ENCODE measurements around the gene SLC25A10.

DNA sequence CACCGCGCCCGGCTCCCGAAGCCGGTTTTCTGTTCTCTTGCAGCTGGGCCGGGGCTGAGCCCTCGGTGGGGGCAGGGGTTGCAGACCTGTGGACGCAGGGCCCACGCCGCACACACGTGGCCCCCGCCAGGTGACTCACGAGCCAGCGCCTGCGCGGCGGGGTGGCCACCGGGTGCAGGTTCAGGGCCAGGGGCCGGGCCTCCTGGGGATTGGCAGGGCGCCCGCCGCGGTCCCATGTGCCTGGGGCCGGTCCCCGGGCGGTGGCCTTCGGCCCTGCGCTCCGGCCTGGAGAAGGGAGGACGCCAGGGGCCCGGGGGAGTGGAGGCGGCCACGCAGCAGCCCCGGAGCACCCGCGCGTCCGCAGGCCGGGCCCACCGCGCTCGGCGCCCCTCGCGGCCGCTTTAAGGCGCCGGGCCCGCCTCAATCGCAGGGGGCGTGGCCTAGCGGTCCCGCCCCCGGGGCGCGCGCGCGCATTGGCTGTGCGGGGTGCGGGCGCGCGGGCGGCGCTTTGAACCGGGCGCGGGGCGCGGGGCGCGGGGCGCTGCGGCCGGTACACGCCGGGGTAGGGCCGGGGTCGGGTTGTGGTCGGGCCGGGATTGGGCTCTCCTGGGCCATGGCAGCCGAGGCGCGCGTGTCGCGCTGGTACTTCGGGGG, at the start of gene SLC25A10:
- TF ChIP-seq, protein P1, sequence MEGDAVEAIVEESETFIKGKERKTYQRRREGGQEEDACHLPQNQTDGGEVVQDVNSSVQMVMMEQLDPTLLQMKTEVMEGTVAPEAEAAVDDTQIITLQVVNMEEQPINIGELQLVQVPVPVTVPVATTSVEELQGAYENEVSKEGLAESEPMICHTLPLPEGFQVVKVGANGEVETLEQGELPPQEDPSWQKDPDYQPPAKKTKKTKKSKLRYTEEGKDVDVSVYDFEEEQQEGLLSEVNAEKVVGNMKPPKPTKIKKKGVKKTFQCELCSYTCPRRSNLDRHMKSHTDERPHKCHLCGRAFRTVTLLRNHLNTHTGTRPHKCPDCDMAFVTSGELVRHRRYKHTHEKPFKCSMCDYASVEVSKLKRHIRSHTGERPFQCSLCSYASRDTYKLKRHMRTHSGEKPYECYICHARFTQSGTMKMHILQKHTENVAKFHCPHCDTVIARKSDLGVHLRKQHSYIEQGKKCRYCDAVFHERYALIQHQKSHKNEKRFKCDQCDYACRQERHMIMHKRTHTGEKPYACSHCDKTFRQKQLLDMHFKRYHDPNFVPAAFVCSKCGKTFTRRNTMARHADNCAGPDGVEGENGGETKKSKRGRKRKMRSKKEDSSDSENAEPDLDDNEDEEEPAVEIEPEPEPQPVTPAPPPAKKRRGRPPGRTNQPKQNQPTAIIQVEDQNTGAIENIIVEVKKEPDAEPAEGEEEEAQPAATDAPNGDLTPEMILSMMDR (IDR thresholded peaks at IDR 0.05): peak in 5 of 6 experiments; percentile 12 to 70 (median 63)
- TF ChIP-seq EP300 (IDR thresholded peaks at IDR 0.05): no peak
- peak in 1 of 4 donors; percentile 49 for TF ChIP-seq POLR2A (IDR thresholded peaks at IDR 0.05)

Measured in upper lobe of left lung (tissue), 4 donors.